ENCODE data around the gene MAP6D1.

The MAP6D1 gene

GRCh38 chr3:183814240-183814639 lies 11.1 kb downstream of the MAP6D1 start:
- no peak for DNase-seq (ENCODE audit: low read depth)
- TF ChIP-seq CTCF (IDR thresholded peaks at IDR 0.05; ENCODE audit: low read depth, low read length, missing control alignments) = no peak
- in situ Hi-C loops (cut with HindIII; ENCODE audit: low sequenced_read_pairs) = no loop called here
- H3K4me3 ChIP-seq (ENCODE audit: low read depth, low read length) = no peak overlapping the region

- in situ Hi-C loops (cut with HindIII; ENCODE audit: low sequenced_read_pairs) = no loop called here
- no peak overlapping the region for H3K4me3 ChIP-seq (ENCODE audit: low read depth, low read length)
- no peak for TF ChIP-seq CTCF (IDR thresholded peaks at IDR 0.05; ENCODE audit: low read depth, low read length, missing control alignments)
- DNase-seq (ENCODE audit: low read depth) = no peak
Measured at GRCh38 chr3:183812761-183813445, 12.5 kb downstream of the MAP6D1 start.

- in situ Hi-C loops (cut with HindIII; ENCODE audit: low sequenced_read_pairs) = no loop called here
- DNase-seq (ENCODE audit: low read depth) = no peak
- TF ChIP-seq CTCF (IDR thresholded peaks at IDR 0.05; ENCODE audit: low read depth, low read length, missing control alignments) = no peak
- no peak overlapping the region for H3K4me3 ChIP-seq (ENCODE audit: low read depth, low read length)
Measured at GRCh38 chr3:183811638-183812037, 13.7 kb downstream of the MAP6D1 start.

GRCh38 chr3:183810643-183811594 lies 14.5 kb downstream of the MAP6D1 start:
- in situ Hi-C loops (cut with HindIII; ENCODE audit: low sequenced_read_pairs) = no loop called here
- TF ChIP-seq CTCF (IDR thresholded peaks at IDR 0.05; ENCODE audit: low read depth, low read length, missing control alignments) = no peak
- no peak for DNase-seq (ENCODE audit: low read depth)
- H3K4me3 ChIP-seq (ENCODE audit: low read depth, low read length) = no peak overlapping the region

- H3K4me3 ChIP-seq (ENCODE audit: low read depth, low read length) = no peak overlapping the region
- no peak for DNase-seq (ENCODE audit: low read depth)
- no peak for TF ChIP-seq CTCF (IDR thresholded peaks at IDR 0.05; ENCODE audit: low read depth, low read length, missing control alignments)
- in situ Hi-C loops (cut with HindIII; ENCODE audit: low sequenced_read_pairs) = no loop called here
Measured at GRCh38 chr3:183809270-183809669, 16.1 kb downstream of the MAP6D1 start.

GRCh38 chr3:183808355-183808754 lies 17.0 kb downstream of the MAP6D1 start:
- no peak for DNase-seq (ENCODE audit: low read depth)
- TF ChIP-seq CTCF (IDR thresholded peaks at IDR 0.05; ENCODE audit: low read depth, low read length, missing control alignments) = no peak
- in situ Hi-C loops (cut with HindIII; ENCODE audit: low sequenced_read_pairs) = no loop called here
- no peak overlapping the region for H3K4me3 ChIP-seq (ENCODE audit: low read depth, low read length)

Measured in astrocyte of the cerebellum (primary cell).